ENCODE results near the gene TAOK1. TPM values are rescaled to one million over a fixed set of nuclear protein-coding genes. Genes with fewer than 3 reads are reported as not detected.
A peak's percentile ranks its signal among the peaks of the same experiment; 100 is the strongest.

The TAOK1 gene
- total and polyA plus RNA-seq, 2 of the 13 experiments (the other 11 are each of a cell fraction or from before 2014, with no cell fraction given): 14.1 to 23.0 TPM

GRCh38 chr17:29389982-29390850, at the start of gene TAOK1 (continued):
- no peak for TF ChIP-seq ZBTB1 (CRISPR knock-in tag; IDR thresholded peaks at IDR 0.05; ENCODE audit: borderline replicate concordance)
- TF ChIP-seq ZNF121 (CRISPR knock-in tag; IDR thresholded peaks at IDR 0.05): peak; percentile 80
- TF ChIP-seq ZC3H4 (CRISPR knock-in tag; IDR thresholded peaks at IDR 0.05; ENCODE audit: borderline replicate concordance): no peak
- TF ChIP-seq PHF5A (CRISPR knock-in tag; IDR thresholded peaks at IDR 0.05; ENCODE audit: low read depth, unreplicated experiment): peak; percentile 23
- no peak for TF ChIP-seq KLF11 (CRISPR knock-in tag; IDR thresholded peaks at IDR 0.05)
- TF ChIP-seq TBX2 (CRISPR knock-in tag; IDR thresholded peaks at IDR 0.05; ENCODE audit: borderline replicate concordance): peak; percentile 66
- TF ChIP-seq ZNF451 (CRISPR knock-in tag; IDR thresholded peaks at IDR 0.05): peak; percentile 71; the same call in 1 of the 2 replicates
- peak; percentile 75 for TF ChIP-seq THAP11 (CRISPR knock-in tag; IDR thresholded peaks at IDR 0.05)
- no peak for TF ChIP-seq ZNF235 (CRISPR knock-in tag; IDR thresholded peaks at IDR 0.05; ENCODE audit: borderline replicate concordance)
- no peak for TF ChIP-seq ZNF256 (CRISPR knock-in tag; conservative IDR thresholded peaks at IDR 0.05)
- no peak for TF ChIP-seq ZNF276 (CRISPR knock-in tag; IDR thresholded peaks at IDR 0.05; ENCODE audit: low read depth)
- no peak for TF ChIP-seq ZFP1 (CRISPR knock-in tag; IDR thresholded peaks at IDR 0.05)
- 0 out of 2 replicates have a peak, but pooled peaks have one; percentile 63 for TF ChIP-seq MZF1 (CRISPR knock-in tag; IDR thresholded peaks at IDR 0.05; ENCODE audit: borderline replicate concordance)
- peak; percentile 77 for TF ChIP-seq ZNF883 (CRISPR knock-in tag; IDR thresholded peaks at IDR 0.05; ENCODE audit: not compliant biosample characterization)
- peak; percentile 85 for TF ChIP-seq TAF1 (CRISPR knock-in tag; IDR thresholded peaks at IDR 0.05)
- no peak for TF ChIP-seq SAFB2 (CRISPR knock-in tag; IDR thresholded peaks at IDR 0.05; ENCODE audit: borderline replicate concordance, low read depth)
- TF ChIP-seq TMF1 (CRISPR knock-in tag; IDR thresholded peaks at IDR 0.05; ENCODE audit: low read depth): peak; percentile 83; the same call in 1 of the 2 replicates
- TF ChIP-seq BORCS8-MEF2B (CRISPR knock-in tag; IDR thresholded peaks at IDR 0.05): peak; percentile 93
- TF ChIP-seq, protein P1, sequence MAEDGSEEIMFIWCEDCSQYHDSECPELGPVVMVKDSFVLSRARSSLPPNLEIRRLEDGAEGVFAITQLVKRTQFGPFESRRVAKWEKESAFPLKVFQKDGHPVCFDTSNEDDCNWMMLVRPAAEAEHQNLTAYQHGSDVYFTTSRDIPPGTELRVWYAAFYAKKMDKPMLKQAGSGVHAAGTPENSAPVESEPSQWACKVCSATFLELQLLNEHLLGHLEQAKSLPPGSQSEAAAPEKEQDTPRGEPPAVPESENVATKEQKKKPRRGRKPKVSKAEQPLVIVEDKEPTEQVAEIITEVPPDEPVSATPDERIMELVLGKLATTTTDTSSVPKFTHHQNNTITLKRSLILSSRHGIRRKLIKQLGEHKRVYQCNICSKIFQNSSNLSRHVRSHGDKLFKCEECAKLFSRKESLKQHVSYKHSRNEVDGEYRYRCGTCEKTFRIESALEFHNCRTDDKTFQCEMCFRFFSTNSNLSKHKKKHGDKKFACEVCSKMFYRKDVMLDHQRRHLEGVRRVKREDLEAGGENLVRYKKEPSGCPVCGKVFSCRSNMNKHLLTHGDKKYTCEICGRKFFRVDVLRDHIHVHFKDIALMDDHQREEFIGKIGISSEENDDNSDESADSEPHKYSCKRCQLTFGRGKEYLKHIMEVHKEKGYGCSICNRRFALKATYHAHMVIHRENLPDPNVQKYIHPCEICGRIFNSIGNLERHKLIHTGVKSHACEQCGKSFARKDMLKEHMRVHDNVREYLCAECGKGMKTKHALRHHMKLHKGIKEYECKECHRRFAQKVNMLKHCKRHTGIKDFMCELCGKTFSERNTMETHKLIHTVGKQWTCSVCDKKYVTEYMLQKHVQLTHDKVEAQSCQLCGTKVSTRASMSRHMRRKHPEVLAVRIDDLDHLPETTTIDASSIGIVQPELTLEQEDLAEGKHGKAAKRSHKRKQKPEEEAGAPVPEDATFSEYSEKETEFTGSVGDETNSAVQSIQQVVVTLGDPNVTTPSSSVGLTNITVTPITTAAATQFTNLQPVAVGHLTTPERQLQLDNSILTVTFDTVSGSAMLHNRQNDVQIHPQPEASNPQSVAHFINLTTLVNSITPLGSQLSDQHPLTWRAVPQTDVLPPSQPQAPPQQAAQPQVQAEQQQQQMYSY (CRISPR knock-in tag; IDR thresholded peaks at IDR 0.05): no peak
- TF ChIP-seq DRAP1 (CRISPR knock-in tag; IDR thresholded peaks at IDR 0.05): peak; percentile 62; the same call in 1 of the 2 replicates
- TF ChIP-seq ZNF264 (CRISPR knock-in tag; IDR thresholded peaks at IDR 0.05): no peak
- TF ChIP-seq SMARCE1 (IDR thresholded peaks at IDR 0.05; ENCODE audit: borderline replicate concordance): no peak
- TF ChIP-seq RARG (CRISPR knock-in tag; IDR thresholded peaks at IDR 0.05; ENCODE audit: low read depth): no peak
- TF ChIP-seq ZKSCAN1 (IDR thresholded peaks at IDR 0.05; ENCODE audit: low read length): no peak

Data from HepG2 (cell line).